ENCODE results near the gene LRRK2. TPM values are rescaled to one million over a fixed set of nuclear protein-coding genes. Genes with fewer than 3 reads are reported as not detected.

Gene LRRK2
- total RNA-seq, 1 experiment from 2014 or later, result 0.73 TPM

DNA sequence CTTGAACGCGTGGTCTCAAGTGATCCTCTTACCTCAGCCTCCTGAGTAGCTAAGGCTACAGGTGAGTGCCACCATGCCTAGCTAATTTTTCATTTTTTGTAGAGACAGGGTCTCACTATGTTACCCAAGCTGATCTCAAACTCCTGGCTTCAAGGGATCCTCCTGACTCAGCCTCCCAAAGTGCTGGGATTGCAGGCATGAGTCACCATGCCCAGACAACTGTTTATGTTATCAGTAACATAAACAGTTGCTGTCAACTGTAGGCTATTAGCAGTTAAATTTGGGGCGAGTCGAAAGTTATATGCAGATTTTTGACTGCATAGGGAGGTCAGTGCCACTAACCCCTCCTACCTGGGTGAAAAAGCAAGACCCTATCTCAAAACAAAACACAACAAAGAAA, 26.2 kb upstream of the LRRK2 start:
- CTCF ChIA-PET, result no interaction called here
- TF ChIP-seq, protein P1, sequence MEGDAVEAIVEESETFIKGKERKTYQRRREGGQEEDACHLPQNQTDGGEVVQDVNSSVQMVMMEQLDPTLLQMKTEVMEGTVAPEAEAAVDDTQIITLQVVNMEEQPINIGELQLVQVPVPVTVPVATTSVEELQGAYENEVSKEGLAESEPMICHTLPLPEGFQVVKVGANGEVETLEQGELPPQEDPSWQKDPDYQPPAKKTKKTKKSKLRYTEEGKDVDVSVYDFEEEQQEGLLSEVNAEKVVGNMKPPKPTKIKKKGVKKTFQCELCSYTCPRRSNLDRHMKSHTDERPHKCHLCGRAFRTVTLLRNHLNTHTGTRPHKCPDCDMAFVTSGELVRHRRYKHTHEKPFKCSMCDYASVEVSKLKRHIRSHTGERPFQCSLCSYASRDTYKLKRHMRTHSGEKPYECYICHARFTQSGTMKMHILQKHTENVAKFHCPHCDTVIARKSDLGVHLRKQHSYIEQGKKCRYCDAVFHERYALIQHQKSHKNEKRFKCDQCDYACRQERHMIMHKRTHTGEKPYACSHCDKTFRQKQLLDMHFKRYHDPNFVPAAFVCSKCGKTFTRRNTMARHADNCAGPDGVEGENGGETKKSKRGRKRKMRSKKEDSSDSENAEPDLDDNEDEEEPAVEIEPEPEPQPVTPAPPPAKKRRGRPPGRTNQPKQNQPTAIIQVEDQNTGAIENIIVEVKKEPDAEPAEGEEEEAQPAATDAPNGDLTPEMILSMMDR (IDR thresholded peaks at IDR 0.05; ENCODE audit: unreplicated experiment), result no peak
- no peaks in the 10 kb centered on the region for H3K4me1 Mint-ChIP-seq (ENCODE audit: low read depth, unreplicated experiment)
- H3K4me3 Mint-ChIP-seq (ENCODE audit: low read depth, unreplicated experiment), result no peak overlapping the region
- H3K27ac Mint-ChIP-seq (ENCODE audit: unreplicated experiment), result no peak overlapping the region
- intact Hi-C loops (cut with micrococcal nuclease; ENCODE audit: unreplicated experiment), result no loop called here
- no peaks in the 10 kb centered on the region for H3K27me3 Mint-ChIP-seq (ENCODE audit: unreplicated experiment)
- no peak for DNase-seq
- no peaks in the 10 kb centered on the region for H3K36me3 Mint-ChIP-seq (ENCODE audit: insufficient read depth, unreplicated experiment)
- no peaks in the 10 kb centered on the region for H3K9me3 Mint-ChIP-seq (ENCODE audit: low read depth, unreplicated experiment)
- BruUV-seq (replicated peaks), result no TSS peak

DNA sequence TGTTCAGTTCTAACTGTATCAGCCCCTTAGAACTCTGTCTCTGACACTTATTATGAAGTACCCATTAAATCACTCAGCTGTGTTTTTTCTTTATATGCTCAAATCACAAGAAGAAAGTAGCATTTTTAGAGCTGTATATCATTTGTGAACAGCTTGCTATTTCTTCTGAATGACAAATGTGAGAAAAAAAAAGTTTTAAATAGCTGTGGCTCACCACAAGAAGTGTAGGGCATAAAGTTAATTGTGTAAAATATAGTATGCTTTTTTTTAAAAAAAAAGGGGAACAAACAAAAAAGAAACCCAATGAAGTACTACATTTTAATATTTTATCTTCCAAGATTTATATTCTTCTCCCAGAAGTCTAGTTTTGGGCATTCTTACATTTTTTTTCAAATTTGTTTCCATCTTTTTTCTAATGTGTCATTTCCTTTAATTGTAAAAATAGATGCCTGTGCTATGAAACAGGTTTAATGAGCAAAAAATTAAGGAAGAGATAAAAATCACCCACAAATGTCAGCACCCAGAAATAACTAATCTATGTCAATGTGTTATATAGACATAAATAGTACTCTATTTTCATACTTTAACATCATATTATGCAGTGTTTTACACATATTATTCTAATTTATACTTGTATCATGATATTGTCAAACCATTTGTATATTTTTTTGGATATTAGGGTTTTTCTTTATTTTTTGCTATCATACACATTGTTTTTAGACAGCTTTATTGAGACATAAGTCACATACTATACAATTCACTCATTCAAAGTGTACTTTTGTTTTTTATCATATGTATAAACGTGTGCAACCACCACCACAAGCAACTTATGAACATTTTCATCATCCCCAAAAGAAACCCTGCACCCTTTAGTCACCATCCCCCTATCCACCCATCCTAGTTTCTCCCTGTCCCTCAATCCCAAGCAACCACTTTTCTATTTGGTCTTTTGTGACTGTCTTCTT, 22.4 kb upstream of the LRRK2 start:
- TF ChIP-seq, protein P1 (IDR thresholded peaks at IDR 0.05; ENCODE audit: unreplicated experiment), result no peak
- intact Hi-C loops (cut with micrococcal nuclease; ENCODE audit: unreplicated experiment), result no loop called here
- no peaks in the 10 kb centered on the region for H3K9me3 Mint-ChIP-seq (ENCODE audit: low read depth, unreplicated experiment)
- CTCF ChIA-PET, result no interaction called here
- no peaks in the 10 kb centered on the region for H3K27me3 Mint-ChIP-seq (ENCODE audit: unreplicated experiment)
- H3K36me3 Mint-ChIP-seq (ENCODE audit: insufficient read depth, unreplicated experiment), result no peaks in the 10 kb centered on the region
- H3K4me3 Mint-ChIP-seq (ENCODE audit: low read depth, unreplicated experiment), result no peak overlapping the region
- H3K4me1 Mint-ChIP-seq (ENCODE audit: low read depth, unreplicated experiment), result no peaks in the 10 kb centered on the region
- no peak overlapping the region for H3K27ac Mint-ChIP-seq (ENCODE audit: unreplicated experiment)
- no TSS peak for BruUV-seq (replicated peaks)
- DNase-seq, result no peak

DNA sequence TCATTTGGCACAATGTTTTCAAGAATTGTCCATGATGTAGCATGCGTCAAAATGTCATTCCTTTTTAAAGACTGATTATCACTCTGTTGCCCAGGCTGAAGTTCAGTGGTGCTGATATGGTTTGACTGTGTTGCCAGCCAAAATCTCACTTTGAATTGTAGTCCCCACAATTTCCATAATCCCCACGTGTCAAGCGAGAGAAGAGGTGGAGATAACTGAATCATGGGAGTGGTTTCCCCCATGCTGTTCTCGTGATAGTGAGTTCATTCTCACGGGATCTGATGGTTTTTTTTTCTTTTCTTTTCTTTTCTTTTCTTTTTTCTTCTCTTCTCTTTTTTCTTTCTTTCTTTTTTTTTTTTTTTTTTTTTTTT, 21.8 kb upstream of the LRRK2 start:
- CTCF ChIA-PET, result no interaction called here
- Mint-ChIP-seq H3K4me1 (ENCODE audit: low read depth, unreplicated experiment) (no peaks in the 10 kb centered on the region), H3K27me3 (ENCODE audit: unreplicated experiment) (no peaks in the 10 kb centered on the region), H3K9me3 (ENCODE audit: low read depth, unreplicated experiment) (no peaks in the 10 kb centered on the region), H3K27ac (ENCODE audit: unreplicated experiment) (no peak overlapping the region), H3K36me3 (ENCODE audit: insufficient read depth, unreplicated experiment) (no peaks in the 10 kb centered on the region), H3K4me3 (ENCODE audit: low read depth, unreplicated experiment) (no peak overlapping the region)
- DNase-seq, result no peak
- BruUV-seq (replicated peaks), result no TSS peak
- intact Hi-C loops (cut with micrococcal nuclease; ENCODE audit: unreplicated experiment), result no loop called here
- TF ChIP-seq, protein P1 (IDR thresholded peaks at IDR 0.05; ENCODE audit: unreplicated experiment), result no peak

DNA sequence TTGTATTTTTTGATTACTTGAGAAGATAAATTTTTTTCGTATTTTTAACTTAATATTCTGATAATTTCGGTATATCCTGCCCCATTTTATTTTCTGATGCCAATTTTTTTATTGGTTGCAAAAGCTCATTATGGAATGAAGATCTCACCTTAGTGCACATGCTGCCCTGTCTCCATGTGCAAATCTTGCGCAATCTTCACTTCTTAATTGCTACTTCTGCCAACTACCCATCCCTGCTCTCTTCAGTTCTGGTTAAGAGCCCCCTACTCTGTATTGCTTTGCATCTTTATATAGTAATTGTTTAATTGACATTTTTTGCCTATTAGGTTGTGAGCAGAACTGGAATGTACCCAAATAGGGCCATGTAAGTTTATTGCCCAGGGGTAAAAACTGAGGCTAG, 20.5 kb upstream of the LRRK2 start:
- Mint-ChIP-seq H3K27me3 (ENCODE audit: unreplicated experiment) (no peaks in the 10 kb centered on the region), H3K27ac (ENCODE audit: unreplicated experiment) (no peak overlapping the region), H3K4me1 (ENCODE audit: low read depth, unreplicated experiment) (no peaks in the 10 kb centered on the region), H3K4me3 (ENCODE audit: low read depth, unreplicated experiment) (no peak overlapping the region), H3K9me3 (ENCODE audit: low read depth, unreplicated experiment) (no peaks in the 10 kb centered on the region), H3K36me3 (ENCODE audit: insufficient read depth, unreplicated experiment) (no peaks in the 10 kb centered on the region)
- intact Hi-C loops (cut with micrococcal nuclease; ENCODE audit: unreplicated experiment), result no loop called here
- BruUV-seq (replicated peaks), result no TSS peak
- TF ChIP-seq, protein P1 (IDR thresholded peaks at IDR 0.05; ENCODE audit: unreplicated experiment), result no peak
- CTCF ChIA-PET, result interaction anchor here (0.6 kb wide), 1 partner anchor 32 kb away, joined by 3 read pairs; no protein-coding TSS in a partner anchor
- DNase-seq, result no peak

Measured in Calu3 (cell line).